HG03097 (cell line): ENCODE data around the gene KIF26B.

Experiments
- ATAC-seq: cut with Tn5 transposase; IDR thresholded peaks from one replicate; pipeline ENCODE4 v1.9.1; 2021; ENCODE audit not compliant: unreplicated experiment, low FRiP score

Gene KIF26B

GRCh38 chr1:245270972-245271371 lies 116.2 kb downstream of the KIF26B start:
- no peak for ATAC-seq

DNA sequence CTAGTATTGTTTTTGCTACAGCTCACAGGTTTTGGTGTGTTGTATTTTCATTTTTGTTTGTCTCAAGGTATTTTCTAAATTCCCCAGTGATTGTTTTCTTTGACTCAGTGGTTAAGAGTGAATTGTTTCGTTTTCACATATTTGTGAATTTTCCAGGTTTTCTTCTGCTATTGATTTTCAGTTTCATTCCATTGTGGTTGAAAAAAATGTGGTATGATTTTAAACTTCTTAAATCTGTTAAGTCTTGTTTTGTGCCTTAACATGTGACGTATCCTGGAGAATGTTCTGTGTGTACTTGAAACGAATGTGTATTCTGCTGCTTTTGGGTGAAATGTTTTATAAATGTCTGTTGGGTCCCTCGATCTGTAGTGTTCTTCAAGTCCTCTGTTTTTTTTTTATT lies 117.9 kb downstream of the KIF26B start:
- ATAC-seq = no peak

DNA sequence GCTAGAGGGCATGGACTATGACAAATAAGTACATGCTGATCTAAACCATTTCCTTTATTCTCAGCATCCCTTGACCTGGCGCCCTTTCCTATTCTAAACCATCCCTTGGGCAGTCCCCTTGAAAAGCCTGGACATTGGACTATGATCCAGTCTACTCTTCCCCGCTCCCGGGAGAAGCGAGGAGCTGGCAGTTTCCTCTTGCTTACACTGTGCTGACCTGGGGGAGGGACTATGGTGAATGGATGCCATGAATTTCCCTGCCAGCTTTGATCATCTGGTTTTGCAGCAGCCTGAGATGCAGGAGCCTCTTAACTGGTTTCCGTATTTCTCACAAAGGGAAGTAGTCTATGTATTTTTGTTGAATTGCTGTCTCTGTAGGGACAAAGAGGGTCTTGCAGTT lies 121.7 kb downstream of the KIF26B start:
- ATAC-seq = no peak

DNA sequence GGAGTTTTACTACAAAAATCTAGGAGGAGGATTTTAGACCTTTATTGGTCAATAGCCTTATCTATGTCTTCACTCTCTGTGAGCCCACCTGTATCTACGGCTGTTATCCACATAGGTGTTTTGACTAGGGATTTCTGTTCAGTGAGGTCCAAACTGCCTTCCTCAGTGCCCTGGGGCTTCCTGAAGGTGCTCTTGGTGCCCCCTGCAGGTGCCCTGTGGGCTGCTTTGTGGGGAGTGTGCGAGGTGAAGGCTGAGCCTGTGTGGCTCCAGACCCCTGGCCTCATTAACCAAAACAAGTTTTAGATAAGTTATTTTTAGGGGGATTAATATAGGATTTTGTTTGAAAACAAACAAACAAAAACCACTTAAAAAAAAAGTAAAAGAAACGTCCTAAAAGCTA lies 122.5 kb downstream of the KIF26B start:
- no peak for ATAC-seq

GRCh38 chr1:245278846-245279245 lies 124.1 kb downstream of the KIF26B start:
- no peak for ATAC-seq

DNA sequence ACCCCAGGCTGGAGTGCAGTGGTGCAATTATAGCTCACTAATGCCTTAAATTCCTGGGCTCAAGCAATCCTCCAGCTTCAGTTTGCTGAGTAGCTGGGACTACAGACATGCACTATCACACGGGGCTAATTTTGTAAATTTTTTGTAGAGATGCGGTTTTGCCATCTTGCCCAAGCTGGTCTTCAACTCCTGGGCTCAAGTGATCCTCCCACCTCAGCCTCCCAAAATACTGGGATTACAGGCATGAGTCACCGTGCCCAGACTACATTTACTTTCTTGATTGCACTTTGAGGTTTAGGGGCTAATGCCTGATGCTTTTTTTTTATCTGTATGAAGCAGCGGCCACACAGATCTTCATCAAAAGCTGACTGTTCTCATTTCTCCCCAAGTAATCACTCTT lies 124.6 kb downstream of the KIF26B start:
- ATAC-seq = no peak

- ATAC-seq = no peak
Measured at GRCh38 chr1:245283001-245283400, 128.2 kb downstream of the KIF26B start.

GRCh38 chr1:245285168-245285567 lies 130.4 kb downstream of the KIF26B start:
- no peak for ATAC-seq

DNA sequence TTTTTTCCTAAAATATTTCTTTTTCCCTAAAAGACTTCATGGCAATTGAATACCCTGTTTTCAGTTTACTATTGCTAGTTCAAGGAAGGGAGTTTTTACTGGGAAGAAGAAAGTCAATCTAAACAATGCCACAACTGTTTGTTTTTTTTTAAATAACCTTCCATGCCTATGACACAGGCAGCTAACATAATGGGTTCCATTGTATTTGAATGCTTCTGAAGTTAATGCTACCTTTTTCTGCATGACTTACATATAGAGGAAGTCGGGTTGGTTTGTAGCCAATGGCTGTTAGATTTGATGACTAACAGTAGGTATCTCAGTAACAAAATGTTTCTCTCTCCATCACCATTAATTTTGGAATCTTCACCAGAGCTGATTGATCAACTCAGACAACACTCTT lies 134.0 kb downstream of the KIF26B start:
- no peak for ATAC-seq

- ATAC-seq = no peak
Measured at GRCh38 chr1:245290836-245291235, 136.1 kb downstream of the KIF26B start.

DNA sequence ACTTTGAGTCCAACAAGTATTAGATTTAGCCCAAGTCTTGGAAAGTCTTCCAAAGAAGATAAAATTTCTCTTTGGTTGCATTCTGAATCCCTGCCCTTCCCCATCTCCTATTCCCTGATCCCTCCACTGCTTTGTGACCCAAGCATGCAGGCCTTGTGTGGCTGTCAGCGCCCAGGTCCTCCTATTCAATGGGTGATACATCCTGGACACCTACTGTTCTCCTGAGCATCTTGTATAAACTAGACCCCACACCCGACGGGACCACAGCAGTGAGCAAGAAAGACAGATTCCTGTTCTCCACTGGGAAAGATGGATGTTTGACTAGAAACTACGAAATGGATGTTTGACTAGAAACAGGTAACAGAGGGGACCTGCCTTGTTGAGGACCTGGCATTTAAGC lies 136.6 kb downstream of the KIF26B start:
- ATAC-seq = no peak

GRCh38 chr1:245292141-245292540 lies 137.4 kb downstream of the KIF26B start:
- no peak for ATAC-seq

- ATAC-seq = no peak
Measured at GRCh38 chr1:245292553-245292952, 137.8 kb downstream of the KIF26B start.

GRCh38 chr1:245294020-245294419 lies 139.2 kb downstream of the KIF26B start:
- no peak for ATAC-seq

GRCh38 chr1:245298781-245299180 lies 144.0 kb downstream of the KIF26B start:
- ATAC-seq = no peak

- no peak for ATAC-seq
Measured at GRCh38 chr1:245301162-245301580, 146.4 kb downstream of the KIF26B start.

DNA sequence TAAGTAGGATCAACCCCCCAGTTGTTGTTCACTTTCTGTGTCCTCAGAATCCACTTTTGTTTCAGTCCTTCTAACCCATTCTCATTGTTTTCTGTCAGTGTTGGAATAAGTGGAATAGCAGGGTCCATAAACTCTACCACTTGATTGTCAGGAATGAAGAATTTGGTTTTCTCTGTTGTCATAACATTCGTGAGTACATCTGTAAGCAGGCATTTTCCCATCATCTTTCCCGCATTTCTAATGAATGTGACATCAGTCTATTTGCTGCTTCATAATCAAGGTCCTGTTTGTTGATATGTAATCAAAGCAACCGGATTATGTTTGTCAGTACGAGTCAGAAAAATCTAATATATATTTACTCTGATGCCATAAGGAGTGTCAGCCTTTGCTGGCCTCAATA lies 147.1 kb downstream of the KIF26B start:
- ATAC-seq = no peak

- no peak for ATAC-seq
Measured at GRCh38 chr1:245304698-245305097, 149.9 kb downstream of the KIF26B start.

DNA sequence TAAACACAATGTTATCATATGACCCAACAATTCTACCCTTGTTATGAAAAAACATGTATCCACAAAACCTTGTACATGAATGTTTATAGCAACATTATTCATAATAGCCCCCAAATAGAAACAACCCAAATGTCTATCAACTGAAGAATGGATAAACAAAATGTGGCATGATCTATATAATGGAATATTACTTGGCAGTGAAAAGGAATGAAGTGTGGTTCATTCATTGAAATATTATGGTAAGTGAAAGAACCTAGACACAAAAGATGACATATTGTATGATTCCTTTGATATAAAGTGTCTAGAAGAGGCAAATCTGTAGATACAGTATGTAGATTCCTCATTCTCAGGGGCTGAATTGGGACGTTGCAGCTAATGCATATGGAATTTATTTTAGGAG lies 151.2 kb downstream of the KIF26B start:
- no peak for ATAC-seq

GRCh38 chr1:245306628-245307410 lies 152.0 kb downstream of the KIF26B start:
- ATAC-seq = no peak

GRCh38 chr1:245310571-245311531 lies 156.1 kb downstream of the KIF26B start:
- ATAC-seq = no peak
